Activated CD4-positive, alpha-beta memory T cell treated with anti-CD3 and anti-CD28 coated beads, Interleukin-2, amount 10 ng/mL, durations not matched to agents 7 days and 5 days (primary cell): Measurements from ENCODE around the gene IFNAR2. TPM values are rescaled to one million over a fixed set of nuclear protein-coding genes. Genes with fewer than 3 reads are reported as not detected.
A peak's percentile ranks its signal among the peaks of the same experiment; 100 is the strongest.

Source experiments
- CTCF ChIA-PET: fragments of 350-600 bp; sonication (Branson Sonifier 250); formaldehyde crosslinking; loops from one replicate; lab custom pipeline; 2021; ENCODE audit warnings: antibody characterized with exemption, inconsistent platforms; lab: Charles Lee
- POLR2A ChIA-PET: fragments of 350-600 bp; sonication (Branson Sonifier 250); formaldehyde crosslinking; loops from one replicate; lab custom pipeline; 2021; ENCODE audit warnings: antibody characterized with exemption; lab: Charles Lee
- DNase-seq: peaks from one replicate; pipeline ENCODE4 v3.0.0-alpha.2; 2020
- H3K27ac Mint-ChIP-seq: one replicate; pipeline ENCODE4 v1.8.0; 2021; ENCODE audit warnings: mild to moderate bottlenecking, mixed read lengths
- H3K27me3 Mint-ChIP-seq: one replicate; pipeline ENCODE4 v1.8.0; 2021; ENCODE audit warnings: mixed read lengths
- H3K36me3 Mint-ChIP-seq: one replicate; pipeline ENCODE4 v1.8.0; 2021; ENCODE audit warnings: low read depth, mixed read lengths
- H3K4me1 Mint-ChIP-seq: one replicate; pipeline ENCODE4 v1.8.0; 2021; ENCODE audit warnings: mixed read lengths
- H3K4me3 Mint-ChIP-seq: one replicate; pipeline ENCODE4 v1.8.0; 2021; ENCODE audit warnings: mild to moderate bottlenecking, mixed read lengths
- H3K9me3 Mint-ChIP-seq: one replicate; pipeline ENCODE4 v1.8.0; 2021; ENCODE audit warnings: mixed read lengths
- total RNA-seq, 2 experiments: library from RNA; stranded (reverse); gene quantifications; one replicate each; pipeline ENCODE4 v1.2.3, GENCODE V29; 2021

IFNAR2 gene
- total RNA-seq, 2 experiments from 2014 or later: 60.1 to 61.9 TPM

DNA sequence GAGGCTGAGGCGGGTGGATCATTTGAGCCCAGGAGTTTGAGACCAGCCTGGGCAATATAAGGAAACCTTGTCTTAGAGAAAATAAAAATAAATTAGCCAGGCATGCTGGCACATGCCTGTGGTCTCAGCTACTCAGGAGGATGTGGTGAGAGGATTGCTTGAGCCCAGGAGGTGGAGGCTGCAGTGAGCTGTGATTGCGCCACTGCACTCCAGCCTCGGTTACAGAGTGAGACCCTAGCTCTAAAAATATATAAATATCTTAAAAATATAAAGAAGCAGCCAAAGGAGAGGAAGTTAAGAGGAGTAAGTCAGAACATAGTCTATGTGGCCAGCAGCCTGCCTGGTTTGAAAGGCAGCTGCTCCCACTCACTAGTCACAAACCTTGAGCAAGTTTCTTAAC, 31.9 kb downstream of the IFNAR2 start:
- ChIA-PET POLR2A (interaction anchor here (0.6 to 2.4 kb wide), 6 partner anchors 11 to 295 kb away, joined by 3 to 6 read pairs (median 4); partner anchors contain the start of genes IFNAR1 and IFNAR2), CTCF (interaction anchor here (0.7 to 1.9 kb wide), 6 partner anchors 24 to 114 kb away, joined by 3 to 6 read pairs (median 3); no protein-coding TSS in a partner anchor)
- peak; percentile 43 for DNase-seq
- Mint-ChIP-seq H3K4me1 (peaks cover 43% of the 10 kb centered on the region), H3K36me3 (peaks cover 68% of the 10 kb centered on the region), H3K9me3 (no peaks in the 10 kb centered on the region), H3K4me3 (no peak overlapping the region), H3K27ac (no peak overlapping the region), H3K27me3 (no peaks in the 10 kb centered on the region)

DNA sequence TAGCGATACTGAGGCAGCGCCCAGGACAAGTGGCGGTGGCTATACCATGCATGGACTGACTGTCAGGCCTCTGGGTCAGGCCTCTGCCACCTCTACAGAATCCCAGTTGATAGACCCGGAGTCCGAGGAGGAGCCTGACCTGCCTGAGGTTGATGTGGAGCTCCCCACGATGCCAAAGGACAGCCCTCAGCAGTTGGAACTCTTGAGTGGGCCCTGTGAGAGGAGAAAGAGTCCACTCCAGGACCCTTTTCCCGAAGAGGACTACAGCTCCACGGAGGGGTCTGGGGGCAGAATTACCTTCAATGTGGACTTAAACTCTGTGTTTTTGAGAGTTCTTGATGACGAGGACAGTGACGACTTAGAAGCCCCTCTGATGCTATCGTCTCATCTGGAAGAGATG, 33.2 kb downstream of the IFNAR2 start:
- H3K4me1 Mint-ChIP-seq: peaks cover 51% of the 10 kb centered on the region
- no peak overlapping the region for H3K4me3 Mint-ChIP-seq
- H3K27ac Mint-ChIP-seq: no peak overlapping the region
- DNase-seq: no peak
- H3K9me3 Mint-ChIP-seq: no peaks in the 10 kb centered on the region
- CTCF ChIA-PET: no interaction called here
- no peaks in the 10 kb centered on the region for H3K27me3 Mint-ChIP-seq
- POLR2A ChIA-PET: interaction anchor here (1.2 to 1.8 kb wide), 2 partner anchors 33 to 51 kb away, joined by 3 to 6 read pairs; partner anchors contain the start of gene IFNAR2
- peaks cover 63% of the 10 kb centered on the region for H3K36me3 Mint-ChIP-seq

DNA sequence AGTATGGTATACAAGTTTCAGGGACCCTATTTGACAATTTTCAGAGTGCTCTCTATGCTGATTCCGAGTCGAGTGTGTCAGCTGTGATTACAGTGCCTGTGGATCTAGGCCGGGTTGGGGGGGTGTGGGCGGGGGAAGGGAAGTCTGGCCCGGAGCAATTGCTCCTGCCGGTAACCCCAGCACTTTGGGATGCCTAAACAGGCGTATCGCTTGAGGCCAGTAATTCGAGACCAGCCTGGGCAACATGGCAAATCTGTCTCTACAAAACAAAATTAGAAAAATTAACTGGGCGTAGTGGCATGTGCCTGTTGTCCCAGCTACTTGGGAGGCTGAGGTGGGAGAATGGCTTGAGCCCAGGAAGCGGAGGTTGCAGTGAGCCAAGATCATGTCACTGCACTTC, 34.8 kb downstream of the IFNAR2 start:
- peaks cover 60% of the 10 kb centered on the region for H3K4me1 Mint-ChIP-seq
- POLR2A ChIA-PET: interaction anchor here (4.5 kb wide), 1 partner anchor 26 kb away, joined by 25 read pairs; no protein-coding TSS in a partner anchor
- H3K4me3 Mint-ChIP-seq: no peak overlapping the region
- no peak for DNase-seq
- H3K9me3 Mint-ChIP-seq: no peaks in the 10 kb centered on the region
- peaks cover 63% of the 10 kb centered on the region for H3K36me3 Mint-ChIP-seq
- H3K27me3 Mint-ChIP-seq: no peaks in the 10 kb centered on the region
- H3K27ac Mint-ChIP-seq: no peak overlapping the region
- CTCF ChIA-PET: interaction anchor here (0.6 kb wide), 2 partner anchors 24 to 46 kb away, joined by 3 to 7 read pairs; no protein-coding TSS in a partner anchor

DNA sequence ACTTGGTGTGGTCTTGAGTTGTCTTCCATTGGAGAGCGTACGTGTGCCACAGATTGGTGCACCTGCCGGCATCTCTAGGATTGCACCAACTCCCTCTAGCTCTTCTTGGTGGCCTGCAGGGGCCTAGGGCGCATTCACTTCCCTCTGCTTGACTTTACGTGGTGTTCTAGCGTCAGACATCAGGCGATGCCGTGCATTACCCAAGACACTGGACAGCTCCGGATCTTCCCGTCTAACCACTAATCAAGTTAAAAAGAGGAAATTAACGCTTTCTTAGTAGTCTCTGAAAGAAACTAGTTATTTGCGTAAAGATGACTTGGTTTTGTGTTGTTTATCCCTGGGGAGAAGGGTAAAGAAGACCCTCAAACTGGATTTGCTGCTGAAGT, 35.9 kb downstream of the IFNAR2 start:
- Mint-ChIP-seq H3K9me3 (no peaks in the 10 kb centered on the region), H3K4me1 (peaks cover 55% of the 10 kb centered on the region), H3K36me3 (peaks cover 64% of the 10 kb centered on the region), H3K27me3 (no peaks in the 10 kb centered on the region), H3K27ac (peak overlapping the region; percentile 59), H3K4me3 (peak overlapping the region; percentile 95)
- ChIA-PET POLR2A (interaction anchor here (0.6 to 4.5 kb wide), 11 partner anchors 9 to 214 kb away, joined by 3 to 25 read pairs (median 6); partner anchors contain the start of genes IFNAR1, IFNAR2 and TMEM50B), CTCF (interaction anchor here (0.6 to 2.0 kb wide), 5 partner anchors 61 to 179 kb away, joined by 3 to 8 read pairs (median 5); no protein-coding TSS in a partner anchor)
- no peak for DNase-seq

DNA sequence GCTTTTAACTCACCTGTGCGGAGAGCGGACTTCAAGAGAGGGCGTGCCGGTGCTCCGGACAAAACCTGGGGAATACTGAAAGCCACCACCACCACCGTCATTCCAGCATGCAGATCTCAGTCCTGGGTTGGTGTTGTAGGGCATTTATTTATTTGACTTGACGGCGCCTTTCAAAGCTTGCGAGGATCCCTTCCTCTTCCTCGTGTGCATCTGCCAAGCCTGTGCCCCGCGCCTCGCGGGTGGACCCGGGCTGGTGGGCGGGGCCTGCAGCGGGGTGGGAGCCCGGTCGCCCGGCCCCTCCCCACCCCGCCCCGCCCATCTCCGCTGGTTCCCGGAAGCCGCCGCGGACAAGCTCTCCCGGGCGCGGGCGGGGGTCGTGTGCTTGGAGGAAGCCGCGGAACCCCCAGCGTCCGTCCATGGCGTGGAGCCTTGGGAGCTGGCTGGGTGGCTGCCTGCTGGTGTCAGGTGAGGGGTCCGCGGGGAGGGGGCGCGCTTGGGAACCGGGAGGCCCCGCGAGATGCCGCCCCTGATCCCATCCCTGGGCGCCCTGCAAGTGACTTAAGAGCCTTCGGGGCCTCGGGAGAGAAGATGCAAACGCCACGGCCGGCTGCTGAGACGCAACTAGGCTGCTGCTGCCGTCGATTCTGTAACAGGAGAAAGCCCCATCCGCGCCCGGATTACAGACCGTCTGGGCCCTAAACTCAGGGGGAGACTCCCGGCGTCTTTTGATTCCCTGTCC, 36.5 kb downstream of the IFNAR2 start, which contains the start of gene IL10RB:
TSS of gene IL10RB (plus strand) at position 318 of the 739 bp plus-strand sequence. CDS start at position 417, 99 bp downstream.
- POLR2A ChIA-PET: interaction anchor here (0.6 to 4.5 kb wide), 12 partner anchors 9 to 277 kb away, joined by 3 to 25 read pairs (median 5); partner anchors contain the start of genes IFNAR1, IFNAR2, SON and TMEM50B
- Mint-ChIP-seq H3K4me3 (peak within 1 kb of the TSS; percentile 95), H3K9me3 (no peaks in the 10 kb centered on the region), H3K36me3 (peaks cover 70% of the 10 kb centered on the region), H3K4me1 (peaks cover 53% of the 10 kb centered on the region), H3K27ac (peak within 1 kb of the TSS; percentile 88), H3K27me3 (no peaks in the 10 kb centered on the region)
- peak; percentile 76 for DNase-seq
- CTCF ChIA-PET: interaction anchor here (0.5 to 2.0 kb wide), 5 partner anchors 47 to 178 kb away, joined by 3 to 8 read pairs (median 3); no protein-coding TSS in a partner anchor

DNA sequence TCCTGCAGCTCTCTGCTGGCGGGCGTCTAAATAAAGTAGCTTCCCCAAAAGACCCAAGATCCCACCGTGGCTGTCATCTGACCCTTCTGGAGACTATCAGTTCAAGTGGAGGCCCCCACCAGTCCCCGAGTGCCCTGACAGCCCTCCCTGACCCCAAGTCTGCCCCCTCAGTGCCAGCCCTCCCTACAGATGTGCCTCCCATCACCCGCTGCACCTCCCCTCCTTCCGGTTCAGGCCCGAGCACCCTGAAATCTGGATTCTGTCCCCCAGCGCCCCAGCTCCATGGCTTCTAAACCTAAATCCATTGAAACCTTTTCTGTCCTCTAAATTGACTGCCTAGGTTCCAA, 37.0 kb downstream of the IFNAR2 start:
- Mint-ChIP-seq H3K27me3 (no peaks in the 10 kb centered on the region), H3K9me3 (no peaks in the 10 kb centered on the region), H3K4me1 (peaks cover 48% of the 10 kb centered on the region), H3K27ac (peak overlapping the region; percentile 88), H3K4me3 (peak overlapping the region; percentile 95), H3K36me3 (peaks cover 72% of the 10 kb centered on the region)
- POLR2A ChIA-PET: interaction anchor here (0.6 to 4.5 kb wide), 13 partner anchors 8 to 276 kb away, joined by 3 to 25 read pairs (median 4); partner anchors contain the start of genes IFNAR1, IFNAR2 and SON
- CTCF ChIA-PET: interaction anchor here (0.5 to 2.0 kb wide), 4 partner anchors 48 to 178 kb away, joined by 3 to 8 read pairs (median 5); no protein-coding TSS in a partner anchor
- DNase-seq: peak; percentile 45

DNA sequence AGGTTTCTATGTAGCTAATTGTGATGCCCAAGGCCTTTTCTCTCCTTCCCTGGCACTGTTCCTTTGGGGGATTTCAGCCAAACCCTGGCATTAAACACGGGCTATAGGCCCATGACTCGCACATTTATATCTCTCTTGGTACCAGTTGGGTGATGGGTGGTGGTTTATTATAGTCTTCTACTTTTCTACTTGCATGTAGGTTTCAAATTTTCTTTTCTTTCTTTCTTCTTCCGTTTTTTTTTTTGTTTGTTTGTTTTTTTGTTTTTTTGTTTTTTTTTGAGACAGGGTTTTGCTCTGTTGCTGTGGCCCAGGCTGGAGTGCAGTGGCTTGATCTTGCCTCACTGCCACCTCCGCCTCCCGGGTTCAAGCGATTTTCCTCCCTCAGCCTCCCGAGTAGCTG, 37.5 kb downstream of the IFNAR2 start:
- no peak for DNase-seq
- Mint-ChIP-seq H3K4me3 (peak overlapping the region; percentile 95), H3K27me3 (no peaks in the 10 kb centered on the region), H3K9me3 (no peaks in the 10 kb centered on the region), H3K27ac (peak overlapping the region; percentile 88), H3K4me1 (peaks cover 46% of the 10 kb centered on the region), H3K36me3 (peaks cover 76% of the 10 kb centered on the region)
- POLR2A ChIA-PET: interaction anchor here (0.6 to 4.5 kb wide), 12 partner anchors 8 to 276 kb away, joined by 3 to 25 read pairs (median 5); partner anchors contain the start of genes IFNAR1, IFNAR2 and SON
- CTCF ChIA-PET: interaction anchor here (1.4 to 2.0 kb wide), 3 partner anchors 70 to 96 kb away, joined by 5 to 8 read pairs (median 7); no protein-coding TSS in a partner anchor

DNA sequence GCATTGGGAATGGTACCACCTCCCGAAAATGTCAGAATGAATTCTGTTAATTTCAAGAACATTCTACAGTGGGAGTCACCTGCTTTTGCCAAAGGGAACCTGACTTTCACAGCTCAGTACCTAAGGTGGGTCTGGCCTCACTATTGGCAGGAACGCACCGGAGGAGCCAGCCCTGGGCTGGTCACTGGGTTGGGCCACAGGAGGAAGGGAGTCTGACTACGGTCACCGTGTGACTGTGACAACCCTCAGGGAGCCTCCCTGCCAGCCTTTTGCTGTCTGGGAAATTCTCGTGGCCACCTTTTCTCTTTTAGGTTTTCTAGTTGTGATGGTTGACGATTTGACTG, 38.6 kb downstream of the IFNAR2 start:
- CTCF ChIA-PET: interaction anchor here (0.6 to 1.4 kb wide), 3 partner anchors 63 to 71 kb away, joined by 3 to 5 read pairs (median 3); no protein-coding TSS in a partner anchor
- DNase-seq: no peak
- peaks cover 49% of the 10 kb centered on the region for H3K4me1 Mint-ChIP-seq
- peak overlapping the region; percentile 95 for H3K4me3 Mint-ChIP-seq
- peaks cover 73% of the 10 kb centered on the region for H3K36me3 Mint-ChIP-seq
- POLR2A ChIA-PET: interaction anchor here (0.9 to 4.5 kb wide), 4 partner anchors 30 to 93 kb away, joined by 3 to 25 read pairs (median 20); partner anchors contain the start of genes IFNAR1 and IFNAR2
- peak overlapping the region; percentile 45 for H3K27ac Mint-ChIP-seq
- no peaks in the 10 kb centered on the region for H3K9me3 Mint-ChIP-seq
- H3K27me3 Mint-ChIP-seq: no peaks in the 10 kb centered on the region

DNA sequence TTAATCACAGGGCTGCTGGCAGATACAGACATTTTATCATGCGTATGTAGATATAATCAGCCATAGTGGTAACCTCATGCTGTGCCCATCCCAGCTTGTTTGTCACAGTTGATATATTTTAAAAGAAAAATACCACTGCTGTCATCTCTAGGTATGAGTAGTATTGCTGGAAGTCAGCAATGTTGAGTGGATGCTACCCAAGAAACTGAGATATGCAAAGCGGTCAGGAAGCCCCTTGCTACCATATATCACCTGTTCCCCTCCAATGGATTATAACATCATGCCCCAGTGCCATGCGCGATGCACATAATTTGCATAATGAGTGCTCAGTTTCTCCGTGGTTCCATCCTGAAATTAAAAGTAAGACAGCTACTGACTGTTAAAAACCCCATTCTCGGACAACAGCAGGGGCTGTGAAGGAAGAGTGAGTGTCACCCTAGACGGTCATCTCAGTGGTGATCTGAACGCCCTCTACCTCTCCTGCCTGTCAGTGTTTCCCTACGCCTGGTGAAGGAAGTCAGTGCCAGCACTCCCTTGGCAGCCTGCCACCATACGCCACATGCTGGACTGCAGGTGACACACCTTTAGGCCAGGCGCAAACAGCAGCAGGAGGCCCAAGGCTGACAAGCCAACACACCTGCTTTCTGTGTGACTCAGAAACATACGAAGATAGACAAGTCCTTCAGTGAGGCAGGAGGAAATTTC, 39.2 kb downstream of the IFNAR2 start:
- ChIA-PET CTCF (interaction anchor here (1.0 kb wide), 1 partner anchor 69 kb away, joined by 3 read pairs; no protein-coding TSS in a partner anchor), POLR2A (interaction anchor here (0.9 to 4.5 kb wide), 4 partner anchors 31 to 93 kb away, joined by 3 to 25 read pairs (median 20); partner anchors contain the start of genes IFNAR1 and IFNAR2)
- Mint-ChIP-seq H3K4me3 (peak overlapping the region; percentile 14), H3K27me3 (no peaks in the 10 kb centered on the region), H3K27ac (peak overlapping the region; percentile 46), H3K4me1 (peaks cover 49% of the 10 kb centered on the region), H3K36me3 (peaks cover 73% of the 10 kb centered on the region), H3K9me3 (no peaks in the 10 kb centered on the region)
- DNase-seq: no peak

DNA sequence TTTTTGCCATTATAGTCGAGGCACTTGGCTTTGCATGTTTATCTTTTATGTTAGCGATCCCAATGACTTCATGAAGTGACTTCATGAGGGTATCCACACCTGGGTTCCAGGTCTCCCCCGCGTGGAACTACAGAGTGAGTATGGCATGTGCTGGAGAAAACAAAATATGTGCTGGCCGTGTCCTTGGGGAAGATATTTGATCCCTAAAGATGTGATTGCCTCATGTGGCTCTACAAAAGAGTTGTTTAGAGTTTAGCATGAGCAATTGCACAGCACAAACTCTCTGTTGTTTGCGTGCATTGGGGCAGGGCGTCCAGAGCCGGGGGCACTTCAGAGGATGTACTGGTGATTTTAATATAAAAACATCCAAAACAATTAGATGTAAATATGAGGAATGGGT, 41.2 kb downstream of the IFNAR2 start:
- Mint-ChIP-seq H3K27ac (no peak overlapping the region), H3K4me1 (peaks cover 41% of the 10 kb centered on the region), H3K9me3 (no peaks in the 10 kb centered on the region), H3K4me3 (no peak overlapping the region), H3K36me3 (peaks cover 65% of the 10 kb centered on the region), H3K27me3 (no peaks in the 10 kb centered on the region)
- DNase-seq: no peak
- POLR2A ChIA-PET: interaction anchor here (0.6 to 0.7 kb wide), 2 partner anchors 10 to 341 kb away, joined by 3 read pairs; no protein-coding TSS in a partner anchor
- CTCF ChIA-PET: no interaction called here

DNA sequence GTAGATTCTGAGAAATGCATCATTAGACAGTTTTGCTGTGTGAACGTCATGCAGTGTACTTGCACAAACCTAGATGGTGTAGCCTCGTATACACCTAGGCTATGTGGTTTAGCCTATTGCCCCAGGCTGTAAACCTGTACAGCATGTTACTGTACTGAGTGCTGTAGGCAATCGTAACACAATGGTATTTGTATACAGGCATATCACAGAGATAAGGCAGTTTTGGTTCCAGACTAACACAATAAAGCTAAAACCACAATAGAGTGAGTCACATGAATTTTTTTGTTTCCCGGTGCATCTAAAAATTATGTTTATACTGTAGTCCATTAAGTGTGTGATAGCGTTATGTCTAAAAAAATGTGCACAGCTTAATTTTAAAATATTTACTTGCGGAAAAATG, 43.3 kb downstream of the IFNAR2 start:
- Mint-ChIP-seq H3K9me3 (no peaks in the 10 kb centered on the region), H3K36me3 (peaks cover 67% of the 10 kb centered on the region), H3K27ac (no peak overlapping the region), H3K4me1 (peaks cover 26% of the 10 kb centered on the region), H3K4me3 (no peak overlapping the region), H3K27me3 (no peaks in the 10 kb centered on the region)
- no peak for DNase-seq
- ChIA-PET POLR2A (interaction anchor here (1.2 to 1.4 kb wide), 2 partner anchors 12 to 35 kb away, joined by 5 to 6 read pairs; no protein-coding TSS in a partner anchor), CTCF (interaction anchor here (1.1 kb wide), 1 partner anchor 88 kb away, joined by 4 read pairs; no protein-coding TSS in a partner anchor)

DNA sequence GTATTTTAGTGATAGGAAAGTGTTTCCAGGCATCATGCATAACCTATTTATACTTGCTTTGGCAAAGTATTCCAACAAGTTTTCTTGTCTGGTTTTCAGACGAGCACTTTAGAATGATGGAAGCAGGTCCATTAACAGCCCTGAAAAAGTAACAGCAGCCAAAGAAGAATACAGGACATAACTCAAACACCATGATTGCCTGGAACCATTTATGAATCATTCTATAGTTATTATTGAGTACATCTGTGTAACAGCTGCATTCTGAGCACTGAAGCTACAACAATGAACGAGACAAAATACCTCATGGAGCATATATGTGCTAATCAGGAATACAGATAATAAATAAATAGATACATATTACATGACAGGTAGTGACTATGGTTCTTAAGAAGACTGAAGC, 49.0 kb downstream of the IFNAR2 start:
- no peak for DNase-seq
- H3K27ac Mint-ChIP-seq: no peak overlapping the region
- peaks cover 1% of the 10 kb centered on the region for H3K4me1 Mint-ChIP-seq
- peaks cover 6% of the 10 kb centered on the region for H3K9me3 Mint-ChIP-seq
- H3K36me3 Mint-ChIP-seq: peaks cover 62% of the 10 kb centered on the region
- POLR2A ChIA-PET: no interaction called here
- CTCF ChIA-PET: interaction anchor here (0.7 kb wide), 1 partner anchor 15 kb away, joined by 5 read pairs; no protein-coding TSS in a partner anchor
- H3K4me3 Mint-ChIP-seq: no peak overlapping the region
- H3K27me3 Mint-ChIP-seq: no peaks in the 10 kb centered on the region
